CD4-positive, alpha-beta T cell treated with Interferon gamma for 1 hour (primary cell): ENCODE data around the gene PRKCA.

Experiments
- DNase-seq: peaks from one replicate; pipeline ENCODE4 v3.0.0-alpha.2; 2020

Gene PRKCA

GRCh38 chr17:66730461-66730923 is 428.1 kb downstream of the PRKCA start:
- DNase-seq = no peak

GRCh38 chr17:66733759-66734158 is 431.3 kb downstream of the PRKCA start:
- DNase-seq = no peak

GRCh38 chr17:66734186-66734943 is 432.0 kb downstream of the PRKCA start:
- DNase-seq = no peak

- DNase-seq = no peak
Measured at GRCh38 chr17:66737524-66737923, 435.1 kb downstream of the PRKCA start.

- no peak for DNase-seq
Measured at GRCh38 chr17:66738301-66738700, 435.9 kb downstream of the PRKCA start.

GRCh38 chr17:66739553-66739952 is 437.1 kb downstream of the PRKCA start:
- no peak for DNase-seq

GRCh38 chr17:66740226-66740625 is 437.8 kb downstream of the PRKCA start:
- DNase-seq = no peak

- DNase-seq = no peak
Measured at GRCh38 chr17:66743511-66743910, 441.1 kb downstream of the PRKCA start.

GRCh38 chr17:66746736-66747135 is 444.3 kb downstream of the PRKCA start:
- no peak for DNase-seq

- no peak for DNase-seq
Measured at GRCh38 chr17:66747578-66748275, 445.3 kb downstream of the PRKCA start.

- no peak for DNase-seq
Measured at GRCh38 chr17:66748578-66748977, 446.2 kb downstream of the PRKCA start.

GRCh38 chr17:66749217-66749832 is 446.9 kb downstream of the PRKCA start:
- DNase-seq = no peak

GRCh38 chr17:66750116-66750515 is 447.7 kb downstream of the PRKCA start:
- no peak for DNase-seq

GRCh38 chr17:66750781-66751543 is 448.5 kb downstream of the PRKCA start:
- DNase-seq = no peak

- DNase-seq = no peak
Measured at GRCh38 chr17:66751771-66752170, 449.4 kb downstream of the PRKCA start.

- DNase-seq = no peak
Measured at GRCh38 chr17:66752411-66752810, 450.0 kb downstream of the PRKCA start.

- no peak for DNase-seq
Measured at GRCh38 chr17:66753126-66753920, 450.9 kb downstream of the PRKCA start.

- no peak for DNase-seq
Measured at GRCh38 chr17:66755101-66755943, 452.9 kb downstream of the PRKCA start.

GRCh38 chr17:66755944-66756290 is 453.5 kb downstream of the PRKCA start:
- DNase-seq = no peak

- DNase-seq = no peak
Measured at GRCh38 chr17:66760324-66760723, 457.9 kb downstream of the PRKCA start.

GRCh38 chr17:66762276-66762675 is 459.9 kb downstream of the PRKCA start:
- no peak for DNase-seq
